MG63 (cell line): ENCODE data around the gene TRPM2. TPM values are rescaled to one million over a fixed set of nuclear protein-coding genes. Genes with fewer than 3 reads are reported as not detected.
"Not testable (repeated sequence)": the region's sequence is repeated elsewhere in the genome, so short reads cannot be mapped to it uniquely, and the experiment has no call there.

Source experiments
- DNase-seq: peaks from one replicate; pipeline ENCODE4 v3.0.0-alpha.2; 2020
- H3K27me3 ChIP-seq: fragments of 250-450 bp; sonication (Bioruptor Pico); 2 replicates; pipeline ENCODE4 v1.5.1; 2020; ENCODE audit warnings: mild to moderate bottlenecking, moderate library complexity
- H3K36me3 ChIP-seq: fragments of 250-450 bp; sonication (Bioruptor Pico); 2 replicates; pipeline ENCODE4 v1.5.1; 2020; ENCODE audit warnings: mild to moderate bottlenecking, moderate library complexity
- H3K4me3 ChIP-seq: fragments of 250-450 bp; sonication (Bioruptor Pico); 2 replicates; pipeline ENCODE4 v1.5.1; 2020; ENCODE audit warnings: mild to moderate bottlenecking, moderate library complexity
- H3K9me3 ChIP-seq: fragments of 250-450 bp; sonication (Bioruptor Pico); 2 replicates; pipeline ENCODE4 v1.5.1; 2020; ENCODE audit warnings: mild to moderate bottlenecking, moderate library complexity
- total RNA-seq: library from RNA; depleted of rRNA; stranded (reverse); fragments of >200 nt; shearing (Covaris generic); gene quantifications from 2 replicates; pipeline ENCODE4 v1.2.3, GENCODE V29; 2014; ENCODE audit warnings: low replicate concordance

The TRPM2 gene
- total RNA-seq, 1 experiment from 2014 or later = 0.13 TPM

DNA sequence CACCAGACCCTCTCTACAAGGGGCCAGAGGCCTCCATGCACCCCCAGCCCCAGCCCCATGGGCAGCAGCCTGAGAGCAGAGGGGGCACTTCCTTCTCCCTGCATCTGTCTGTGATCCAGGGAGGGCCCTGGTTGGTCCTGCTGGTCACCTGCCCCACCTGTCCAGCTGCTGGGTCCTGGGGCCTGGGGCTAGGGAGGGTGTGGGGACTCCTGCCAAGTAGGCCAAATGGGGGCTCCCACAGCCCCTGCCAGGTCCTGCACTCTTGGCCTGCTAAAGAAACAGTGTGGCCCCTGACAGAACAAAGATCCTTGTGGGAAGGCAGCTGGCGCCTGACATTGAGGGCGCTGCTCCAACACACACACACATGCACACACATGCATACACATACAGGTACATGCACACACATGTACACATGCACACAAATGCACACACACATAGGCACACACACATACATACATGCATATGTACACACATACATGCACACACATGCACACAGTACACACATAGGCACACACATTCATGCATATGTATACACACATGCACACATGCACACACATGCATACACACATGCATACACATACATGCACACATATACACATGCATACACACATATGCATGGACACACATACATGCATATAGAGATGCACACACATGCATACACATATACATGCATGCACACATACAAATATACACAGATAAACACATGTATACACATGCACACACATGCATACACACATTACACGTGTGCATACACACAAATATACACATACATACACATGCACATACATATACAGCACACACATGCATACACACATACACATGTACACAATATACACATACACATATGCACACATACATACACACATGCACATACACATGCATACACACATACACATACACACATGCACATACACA is 49.9 kb downstream of the TRPM2 start:
- DNase-seq = no peak
- Histone ChIP-seq H3K4me3 (no peak overlapping the region), H3K27me3 (no peaks in the 10 kb centered on the region), H3K9me3 (peaks cover 3% of the 10 kb centered on the region; the same call in 1 of the 2 replicates), H3K36me3 (no peaks in the 10 kb centered on the region)

DNA sequence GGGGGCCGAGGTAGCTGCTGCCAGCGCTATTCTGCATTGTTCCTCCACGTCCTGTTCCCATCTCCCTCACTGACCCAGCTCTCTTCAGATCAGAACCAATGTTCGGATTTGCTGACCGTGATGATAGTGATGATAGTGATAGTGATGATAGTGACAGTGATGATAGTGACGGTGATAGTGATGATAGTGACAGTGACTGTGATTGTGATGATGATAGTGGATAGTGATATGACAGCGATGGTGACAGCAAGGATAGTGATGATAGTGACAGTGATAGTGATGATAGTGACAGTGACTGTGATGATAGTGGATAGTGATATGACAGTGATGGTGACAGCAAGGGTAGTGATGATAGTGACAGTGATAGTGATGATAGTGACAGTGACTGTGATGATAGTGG is 51.1 kb downstream of the TRPM2 start:
- DNase-seq, H3K4me3 ChIP-seq, H3K9me3 ChIP-seq, H3K36me3 ChIP-seq, H3K27me3 ChIP-seq: not testable (repeated sequence)

DNA sequence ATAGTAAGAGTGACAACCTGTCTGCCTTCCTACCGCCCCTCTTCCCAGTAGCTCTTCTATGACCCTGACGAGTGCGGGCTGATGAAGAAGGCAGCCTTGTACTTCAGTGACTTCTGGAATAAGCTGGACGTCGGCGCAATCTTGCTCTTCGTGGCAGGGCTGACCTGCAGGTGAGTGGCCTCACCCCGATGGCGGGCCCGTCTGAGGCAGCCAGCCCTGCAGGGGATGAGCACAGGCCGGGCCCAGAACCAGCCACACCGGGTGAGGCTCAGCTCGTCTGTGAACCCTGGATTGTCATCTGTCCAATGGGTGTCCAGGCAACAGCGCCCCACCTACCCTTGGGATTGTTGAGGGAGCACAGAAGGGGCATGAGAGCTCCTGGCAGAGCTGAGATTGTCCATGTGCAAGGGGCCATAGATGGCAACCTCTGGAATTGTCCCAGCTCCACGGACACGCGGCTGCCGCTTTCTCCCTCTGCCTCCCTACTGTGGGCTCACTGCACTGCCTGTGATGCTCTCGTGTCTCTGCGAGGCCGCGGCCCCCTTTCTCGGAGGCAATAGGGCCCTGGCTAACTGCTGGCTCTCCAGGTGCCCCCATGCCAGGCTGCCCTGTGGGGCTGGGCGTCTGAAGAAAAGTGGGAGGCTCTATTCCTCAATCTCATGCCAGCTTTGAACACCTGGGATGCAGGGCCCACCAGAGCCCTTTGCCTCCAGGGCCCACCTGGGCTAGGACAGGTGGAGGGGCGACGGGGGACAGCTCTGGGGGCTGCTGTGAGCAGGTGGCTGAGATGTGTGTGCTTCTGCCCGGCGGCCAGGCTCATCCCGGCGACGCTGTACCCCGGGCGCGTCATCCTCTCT is 51.9 kb downstream of the TRPM2 start:
- DNase-seq = no peak
- Histone ChIP-seq H3K36me3 (no peaks in the 10 kb centered on the region), H3K4me3 (no peak overlapping the region), H3K9me3 (peaks cover 4% of the 10 kb centered on the region), H3K27me3 (no peaks in the 10 kb centered on the region)

DNA sequence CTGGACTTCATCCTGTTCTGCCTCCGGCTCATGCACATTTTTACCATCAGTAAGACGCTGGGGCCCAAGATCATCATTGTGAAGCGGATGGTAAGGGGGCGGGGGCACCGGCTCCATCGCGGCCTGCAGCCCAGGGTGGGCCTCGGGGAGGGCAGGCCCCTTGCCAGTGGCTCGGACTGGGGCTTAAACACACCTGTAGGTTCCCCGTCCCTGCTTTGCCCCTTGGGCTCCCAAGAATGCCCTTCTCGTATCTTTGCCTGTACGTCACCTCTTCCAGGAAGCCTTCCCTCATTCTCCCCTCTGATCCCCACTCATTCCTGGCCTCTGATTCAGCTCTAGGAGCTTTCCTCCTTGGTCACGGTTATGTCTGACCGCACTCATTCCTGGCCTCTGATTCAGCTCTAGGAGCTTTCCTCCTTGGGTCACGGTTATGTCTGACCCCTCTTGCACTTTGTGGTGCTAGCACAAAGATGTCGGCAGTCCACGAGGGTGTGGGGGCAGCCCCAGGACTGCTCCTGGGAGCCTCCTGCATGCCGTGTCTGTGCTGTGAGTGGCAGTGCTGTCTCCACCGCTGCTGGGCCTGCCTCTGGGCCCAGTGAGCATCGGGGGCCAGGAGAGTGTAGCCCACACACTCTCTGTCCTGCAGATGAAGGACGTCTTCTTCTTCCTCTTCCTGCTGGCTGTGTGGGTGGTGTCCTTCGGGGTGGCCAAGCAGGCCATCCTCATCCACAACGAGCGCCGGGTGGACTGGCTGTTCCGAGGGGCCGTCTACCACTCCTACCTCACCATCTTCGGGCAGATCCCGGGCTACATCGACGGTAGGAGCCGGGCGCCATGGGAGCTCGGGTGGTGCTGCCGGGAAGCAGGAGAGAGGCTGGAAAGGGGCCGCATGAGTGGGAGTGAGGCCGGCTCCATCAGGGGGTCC is 52.8 kb downstream of the TRPM2 start:
- Histone ChIP-seq H3K4me3 (no peak overlapping the region), H3K9me3 (peaks cover 4% of the 10 kb centered on the region)
- peak; percentile 68 for DNase-seq

DNA sequence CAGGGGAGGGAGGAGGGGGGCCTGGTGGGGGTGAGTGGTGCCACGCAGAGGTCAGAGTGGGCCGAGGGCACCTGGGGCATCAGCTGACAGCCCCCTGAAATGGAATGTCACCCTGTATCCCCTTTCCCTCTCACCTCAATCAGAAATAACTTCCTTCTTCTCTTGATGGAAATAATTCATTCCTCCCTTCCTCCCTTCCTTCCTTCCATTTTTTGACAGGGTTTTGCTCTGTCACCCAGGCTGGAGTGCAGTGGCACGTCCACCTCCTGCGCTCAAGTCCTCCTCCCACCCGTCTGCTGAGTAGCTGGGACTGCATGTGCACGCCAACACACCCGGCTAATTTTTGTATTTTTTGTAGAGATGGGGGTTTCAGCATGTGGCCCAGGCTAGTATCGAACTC is 53.5 kb downstream of the TRPM2 start:
- no peak overlapping the region for H3K4me3 ChIP-seq

More for the DNA sequence above, 52.8 kb downstream of the TRPM2 start:
- peaks cover 2% of the 10 kb centered on the region; the same call in 1 of the 2 replicates for H3K27me3 ChIP-seq
- H3K36me3 ChIP-seq = no peaks in the 10 kb centered on the region

DNA sequence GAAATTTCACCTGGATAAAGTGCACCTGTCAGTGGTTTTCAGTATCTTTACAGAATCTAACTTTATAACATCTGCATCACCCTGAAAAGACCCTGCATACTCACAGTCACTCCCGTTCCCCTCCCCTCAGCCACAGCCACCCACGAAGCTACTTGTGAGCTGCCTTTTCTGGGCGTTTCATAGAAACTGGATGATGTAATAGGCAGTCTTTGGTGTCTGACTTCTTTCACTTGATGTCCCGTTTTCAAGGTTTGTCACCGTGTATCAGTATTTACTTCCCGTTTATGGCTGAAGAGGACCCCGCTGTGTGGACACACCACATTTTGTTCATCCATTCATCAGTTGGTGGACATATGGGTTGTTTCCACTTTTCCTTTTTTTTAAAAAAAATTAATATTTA is 54.1 kb downstream of the TRPM2 start:
- no peak for DNase-seq
- peaks cover 5% of the 10 kb centered on the region; the same call in 1 of the 2 replicates for H3K27me3 ChIP-seq
- H3K9me3 ChIP-seq = peaks cover 4% of the 10 kb centered on the region
- no peak overlapping the region for H3K4me3 ChIP-seq
- no peaks in the 10 kb centered on the region for H3K36me3 ChIP-seq

More for the DNA sequence above, 53.5 kb downstream of the TRPM2 start:
- Histone ChIP-seq H3K27me3 (peaks cover 5% of the 10 kb centered on the region; the same call in 1 of the 2 replicates), H3K36me3 (no peaks in the 10 kb centered on the region), H3K9me3 (peaks cover 4% of the 10 kb centered on the region)
- no peak for DNase-seq

DNA sequence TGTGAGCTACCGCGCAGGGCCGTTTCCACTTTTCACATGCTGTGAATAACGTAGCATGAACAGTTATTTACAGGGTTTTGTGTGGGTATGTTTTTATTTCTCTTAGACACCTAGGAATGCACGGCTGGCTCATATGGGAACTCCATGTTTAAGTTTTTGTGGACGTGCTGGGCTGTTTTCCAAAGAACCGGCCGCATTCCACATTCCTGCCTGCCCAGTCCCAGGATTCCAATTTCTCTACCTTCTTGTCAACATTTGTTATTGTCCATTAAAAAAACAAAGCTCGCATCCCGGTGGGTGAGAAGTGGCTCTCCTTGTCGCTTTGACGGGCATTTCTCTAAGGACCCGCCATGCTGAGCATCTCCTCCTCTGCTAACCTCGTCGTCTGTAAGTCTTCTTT is 54.8 kb downstream of the TRPM2 start:
- peaks cover 7% of the 10 kb centered on the region for H3K27me3 ChIP-seq
- peak; percentile 22 for DNase-seq
- peaks cover 4% of the 10 kb centered on the region for H3K9me3 ChIP-seq
- H3K36me3 ChIP-seq = no peaks in the 10 kb centered on the region
- H3K4me3 ChIP-seq = no peak overlapping the region

DNA sequence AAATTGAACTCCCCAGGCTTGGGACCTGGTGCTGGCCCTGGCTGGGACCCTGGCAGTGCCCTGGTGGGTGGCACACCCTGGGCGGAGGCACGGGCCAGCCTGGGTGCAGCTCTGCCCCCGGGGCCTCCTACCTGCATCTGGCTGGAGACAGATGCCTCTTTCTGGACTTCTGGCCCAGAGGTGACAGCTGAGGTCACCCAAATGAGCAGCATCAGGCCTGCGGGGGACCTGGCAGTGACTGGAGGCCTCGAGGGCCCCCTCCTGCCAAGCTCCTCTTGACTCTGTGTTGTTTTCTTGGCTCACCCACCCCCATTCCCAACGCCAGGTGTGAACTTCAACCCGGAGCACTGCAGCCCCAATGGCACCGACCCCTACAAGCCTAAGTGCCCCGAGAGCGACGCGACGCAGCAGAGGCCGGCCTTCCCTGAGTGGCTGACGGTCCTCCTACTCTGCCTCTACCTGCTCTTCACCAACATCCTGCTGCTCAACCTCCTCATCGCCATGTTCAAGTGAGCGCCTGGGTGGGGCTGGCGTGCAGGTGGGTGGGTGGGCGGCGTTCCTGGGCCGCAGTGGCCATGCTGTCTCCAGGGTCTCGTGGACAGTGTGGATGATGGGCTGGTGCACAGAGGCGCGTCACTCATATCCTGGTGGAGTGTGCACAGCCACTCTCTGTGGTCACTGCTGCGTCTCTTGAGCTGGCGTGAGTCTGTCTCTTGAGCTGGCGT is 60.3 kb downstream of the TRPM2 start:
- DNase-seq = no peak
- Histone ChIP-seq H3K4me3 (no peak overlapping the region), H3K27me3 (peaks cover 7% of the 10 kb centered on the region), H3K9me3 (peaks cover 1% of the 10 kb centered on the region; the same call in 1 of the 2 replicates), H3K36me3 (no peaks in the 10 kb centered on the region)

DNA sequence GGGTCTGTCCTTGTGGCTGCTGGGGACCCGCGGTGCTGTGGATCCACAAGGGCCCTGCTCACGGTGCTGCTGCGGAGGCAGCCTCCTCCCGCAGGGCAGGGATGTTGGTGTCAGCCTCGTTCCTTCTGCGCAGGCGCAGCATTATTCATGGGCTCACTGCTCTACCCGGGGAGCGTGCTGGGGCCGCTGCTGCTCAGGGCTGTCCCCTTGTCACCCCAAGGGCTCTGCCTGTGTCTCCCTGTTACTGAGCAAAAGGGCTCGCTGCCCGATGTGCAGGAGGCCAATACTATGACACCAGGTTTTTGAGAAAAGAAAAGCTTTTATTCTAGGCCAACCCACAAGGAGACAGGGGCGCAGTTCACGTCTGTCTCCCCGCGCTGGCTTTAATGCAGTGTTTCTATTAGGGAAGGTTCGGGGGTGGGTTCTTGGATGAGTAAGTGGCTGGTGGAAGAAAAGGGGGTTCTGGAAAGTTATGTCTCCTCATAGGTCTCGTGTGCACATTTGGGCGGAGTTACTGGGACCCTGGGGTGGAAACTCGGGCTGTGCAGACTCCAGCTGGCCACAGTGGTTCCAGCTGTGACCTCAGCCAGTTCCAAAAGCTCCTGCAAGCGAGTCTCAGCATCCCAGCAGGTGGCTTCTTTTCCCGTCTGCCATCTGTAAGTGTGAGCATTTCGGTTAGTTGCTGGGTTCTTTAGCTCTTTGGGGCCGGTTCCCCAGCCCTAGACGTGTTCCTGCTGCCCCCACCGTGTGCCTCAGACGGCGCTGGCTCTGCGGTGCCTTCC is 61.1 kb downstream of the TRPM2 start:
- H3K9me3 ChIP-seq = no peaks in the 10 kb centered on the region
- H3K36me3 ChIP-seq = no peaks in the 10 kb centered on the region
- DNase-seq = no peak
- H3K4me3 ChIP-seq = no peak overlapping the region
- H3K27me3 ChIP-seq = peaks cover 7% of the 10 kb centered on the region

DNA sequence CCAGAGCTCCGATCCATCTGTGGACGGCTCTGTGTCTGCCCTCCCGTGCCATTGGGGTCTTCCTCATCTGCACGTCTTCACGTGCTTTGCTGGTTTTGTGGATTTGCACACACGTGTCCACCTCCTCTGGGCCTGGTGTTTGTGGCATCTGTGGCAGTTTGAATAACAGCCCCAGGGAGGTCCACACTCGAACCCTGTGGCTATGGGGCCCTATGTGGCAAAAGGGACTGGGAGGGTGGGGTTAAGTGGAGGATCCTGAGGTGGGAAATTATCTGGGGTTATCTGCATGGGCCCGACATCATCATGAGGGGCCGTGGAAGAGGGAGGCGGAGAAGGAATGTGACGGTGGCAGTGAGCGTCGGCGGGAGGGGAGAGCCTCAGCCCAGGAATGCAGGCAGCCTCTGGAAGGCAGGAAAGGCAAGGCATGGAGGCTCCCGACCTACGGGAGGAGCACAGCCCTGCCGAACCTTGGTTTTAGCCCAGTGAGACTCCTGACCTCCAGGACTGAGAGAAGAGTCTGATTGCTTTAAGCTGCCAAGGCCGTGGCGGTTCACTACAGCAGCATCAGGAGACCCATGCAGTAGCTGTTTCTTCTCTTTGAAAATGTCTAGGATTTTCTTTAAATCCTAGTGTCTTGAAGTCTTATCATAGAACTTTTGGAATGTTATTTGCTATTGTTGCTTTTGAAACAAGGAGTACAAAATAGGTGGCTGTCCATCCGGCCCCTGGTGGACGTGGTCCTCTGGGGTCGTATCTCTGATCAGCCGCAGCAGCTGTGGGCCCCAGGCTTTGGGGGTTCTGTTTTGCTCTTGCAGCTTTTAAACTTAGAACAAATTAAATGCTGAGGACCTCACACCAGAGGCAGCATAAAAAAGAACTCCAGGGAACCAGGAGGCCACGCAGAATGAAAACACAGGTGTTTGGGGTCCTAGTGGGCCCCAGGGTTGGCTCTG is 61.9 kb downstream of the TRPM2 start:
- no peaks in the 10 kb centered on the region for H3K9me3 ChIP-seq
- DNase-seq = no peak
- no peaks in the 10 kb centered on the region for H3K36me3 ChIP-seq
- no peak overlapping the region for H3K4me3 ChIP-seq
- H3K27me3 ChIP-seq = peaks cover 7% of the 10 kb centered on the region

DNA sequence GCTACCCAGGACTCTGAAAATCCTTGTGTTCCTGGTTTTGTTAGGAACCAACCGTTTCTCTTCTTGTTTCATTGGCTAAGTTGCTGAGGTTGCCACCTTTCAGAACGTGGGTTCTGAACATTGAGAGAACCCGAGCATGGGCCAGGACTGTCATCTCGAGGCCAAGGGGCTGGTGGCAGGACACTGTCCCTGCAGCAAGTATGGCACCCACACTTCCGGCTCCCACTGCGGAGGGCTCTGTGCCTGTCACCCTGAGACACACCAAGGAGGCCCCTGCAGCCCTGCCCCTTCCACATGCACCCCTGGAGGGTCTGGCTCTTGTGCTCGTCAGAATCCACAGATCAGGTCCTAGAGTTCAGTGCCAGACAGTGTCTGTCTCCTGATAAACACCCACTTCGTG is 62.8 kb downstream of the TRPM2 start:
- Histone ChIP-seq H3K36me3 (no peaks in the 10 kb centered on the region), H3K27me3 (peaks cover 5% of the 10 kb centered on the region), H3K4me3 (no peak overlapping the region), H3K9me3 (no peaks in the 10 kb centered on the region)
- DNase-seq = no peak

DNA sequence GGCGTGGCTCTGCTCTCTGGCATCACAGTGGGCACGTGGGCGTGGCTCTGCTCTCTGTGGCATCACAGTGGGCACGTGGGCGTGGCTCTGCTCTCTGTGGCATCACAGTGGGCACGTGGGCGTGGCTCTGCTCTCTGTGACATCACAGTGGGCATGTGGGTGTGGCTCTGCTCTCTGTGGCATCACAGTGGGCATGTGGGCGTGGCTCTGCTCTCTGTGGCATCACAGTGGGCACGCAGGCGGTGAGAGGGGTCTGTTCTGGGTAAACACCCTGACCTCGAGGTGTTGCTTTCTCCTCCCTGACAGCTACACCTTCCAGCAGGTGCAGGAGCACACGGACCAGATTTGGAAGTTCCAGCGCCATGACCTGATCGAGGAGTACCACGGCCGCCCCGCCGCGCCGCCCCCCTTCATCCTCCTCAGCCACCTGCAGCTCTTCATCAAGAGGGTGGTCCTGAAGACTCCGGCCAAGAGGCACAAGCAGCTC is 64.2 kb downstream of the TRPM2 start:
- not testable (repeated sequence) for H3K4me3 ChIP-seq, DNase-seq, H3K27me3 ChIP-seq, H3K9me3 ChIP-seq, H3K36me3 ChIP-seq

DNA sequence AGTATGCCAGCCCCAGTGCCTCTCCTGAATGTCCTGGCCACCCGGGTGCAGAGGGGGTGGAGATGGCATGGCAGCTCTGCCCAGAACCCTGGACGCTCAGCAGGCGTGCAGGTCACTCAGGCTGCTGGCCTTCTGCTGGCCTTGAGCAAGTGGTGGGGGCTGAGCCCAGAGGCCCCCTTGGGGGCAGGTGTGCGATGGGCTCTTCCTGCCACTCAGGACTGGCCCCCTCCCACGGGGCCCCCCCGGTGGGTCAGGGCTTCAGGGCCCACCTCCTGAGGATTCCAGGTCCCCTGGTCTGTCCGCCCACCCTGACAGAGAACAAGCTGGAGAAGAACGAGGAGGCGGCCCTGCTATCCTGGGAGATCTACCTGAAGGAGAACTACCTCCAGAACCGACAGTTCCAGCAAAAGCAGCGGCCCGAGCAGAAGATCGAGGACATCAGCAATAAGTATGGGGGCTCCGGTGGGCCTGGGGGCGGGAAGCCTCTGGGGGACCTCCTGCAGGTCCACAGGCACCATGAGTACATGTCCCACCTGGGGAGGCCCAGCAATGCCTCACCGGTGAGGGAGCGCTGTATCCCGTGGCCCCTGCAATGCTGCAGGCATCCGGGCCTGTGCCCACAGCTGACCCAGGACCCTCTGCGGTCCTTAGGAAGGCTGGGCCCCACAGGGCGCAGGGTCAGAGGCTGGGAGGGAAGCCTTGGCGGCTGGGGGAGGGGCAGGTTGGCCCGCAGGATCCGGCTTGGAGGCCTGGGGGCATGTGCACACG is 64.9 kb downstream of the TRPM2 start:
- DNase-seq = no peak

More for the DNA sequence above, 64.9 kb downstream of the TRPM2 start:
- Histone ChIP-seq H3K9me3 (no peaks in the 10 kb centered on the region), H3K27me3 (no peaks in the 10 kb centered on the region), H3K36me3 (no peaks in the 10 kb centered on the region), H3K4me3 (no peak overlapping the region)
